ENCODE data around the gene MMUT.
"Not testable (repeated sequence)": the region's sequence is repeated elsewhere in the genome, so short reads cannot be mapped to it uniquely, and the experiment has no call there.

DNA sequence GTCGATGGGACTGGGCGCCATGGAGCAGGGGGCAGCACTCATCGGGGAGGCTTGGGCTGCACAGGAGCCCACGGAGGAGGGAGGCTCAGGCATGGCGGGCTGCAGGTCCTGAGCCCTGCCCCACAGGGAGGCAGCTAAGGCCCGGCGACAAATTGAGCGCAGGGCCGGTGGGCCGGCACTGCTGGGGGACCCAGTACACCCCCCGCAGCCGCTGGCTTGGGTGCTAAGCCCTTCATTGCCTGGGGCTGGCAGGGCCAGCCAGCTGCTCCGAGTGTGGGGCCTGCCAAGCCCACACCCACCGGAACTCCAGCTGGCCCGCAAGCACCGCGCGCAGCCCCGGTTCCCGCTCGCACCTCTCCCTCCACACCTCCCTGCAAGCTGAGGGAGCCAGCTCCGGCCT lies 18.8 kb upstream of the MMUT start:
- not testable (repeated sequence) for TF ChIP-seq CTCF (conservative IDR thresholded peaks at IDR 0.05); EZH2 (IDR thresholded peaks at IDR 0.05; ENCODE audit: low read depth)

Measured in PC-9 (cell line).